Activated B cell treated with CpG ODN at 0.5 μM for 24 hours (primary cell): ENCODE data around the gene ZNF431. TPM values are rescaled to one million over a fixed set of nuclear protein-coding genes. Genes with fewer than 3 reads are reported as not detected.
"Not testable (repeated sequence)": the region's sequence is repeated elsewhere in the genome, so short reads cannot be mapped to it uniquely, and the experiment has no call there.

Experiments used
- ATAC-seq: fragments of 200-7000 bp; cut with Tn5 transposase; one replicate; pipeline ENCODE4 v1.10.0; 2021; ENCODE audit warnings: low read depth, mild to moderate bottlenecking, moderate library complexity
- CTCF ChIA-PET: fragments of 350-600 bp; sonication (Branson Sonifier 250); formaldehyde crosslinking; loops from one replicate; lab custom pipeline; 2021; ENCODE audit warnings: antibody characterized with exemption; lab: Charles Lee
- POLR2A ChIA-PET: fragments of 350-600 bp; sonication (Branson Sonifier 250); formaldehyde crosslinking; loops from one replicate; lab custom pipeline; 2021; ENCODE audit warnings: antibody characterized with exemption; lab: Charles Lee
- DNase-seq: peaks from one replicate; pipeline ENCODE4 v3.0.0; 2022
- H3K27ac Mint-ChIP-seq: one replicate; pipeline ENCODE4 v1.8.0; 2020; ENCODE audit warnings: mixed read lengths
- H3K27me3 Mint-ChIP-seq: one replicate; pipeline ENCODE4 v1.8.0; 2021; ENCODE audit warnings: mixed read lengths
- H3K36me3 Mint-ChIP-seq: one replicate; pipeline ENCODE4 v1.8.0; 2021; ENCODE audit warnings: low read depth, mixed read lengths
- H3K4me1 Mint-ChIP-seq: one replicate; pipeline ENCODE4 v1.8.0; 2021; ENCODE audit warnings: mixed read lengths
- H3K4me3 Mint-ChIP-seq: one replicate; pipeline ENCODE4 v1.8.0; 2020; ENCODE audit warnings: mild to moderate bottlenecking, mixed read lengths
- H3K9me3 Mint-ChIP-seq: one replicate; pipeline ENCODE4 v1.8.0; 2020; ENCODE audit warnings: mixed read lengths
- intact Hi-C: fragments of 100-400 bp; cut with micrococcal nuclease; formaldehyde crosslinking; loops from one replicate; pipeline ENCODE4 v1.15.1; 2024
- total RNA-seq: library from RNA; stranded (reverse); gene quantifications from 2 replicates; pipeline ENCODE4 v1.2.3, GENCODE V29; 2022
- TF ChIP-seq, protein P1 (sequence below): fragments of 200-600 bp; IDR thresholded peaks from one replicate; pipeline ENCODE4 v1.8.0; 2022; ENCODE audit warnings: antibody characterized with exemption, mild to moderate bottlenecking

The ZNF431 gene
- total RNA-seq, 1 donor from 2014 or later, result 34.9 TPM

GRCh38 chr19:21134934-21135366 lies 6.9 kb upstream of the ZNF431 start:
- DNase-seq (no peak), ATAC-seq (no peak)
- H3K4me3 Mint-ChIP-seq, result no peak overlapping the region
- CTCF ChIA-PET, result no interaction called here
- no peaks in the 10 kb centered on the region for H3K4me1 Mint-ChIP-seq
- POLR2A ChIA-PET, result no interaction called here
- H3K9me3 Mint-ChIP-seq, result peaks cover 4% of the 10 kb centered on the region
- H3K27ac Mint-ChIP-seq, result no peak overlapping the region
- TF ChIP-seq, protein P1, sequence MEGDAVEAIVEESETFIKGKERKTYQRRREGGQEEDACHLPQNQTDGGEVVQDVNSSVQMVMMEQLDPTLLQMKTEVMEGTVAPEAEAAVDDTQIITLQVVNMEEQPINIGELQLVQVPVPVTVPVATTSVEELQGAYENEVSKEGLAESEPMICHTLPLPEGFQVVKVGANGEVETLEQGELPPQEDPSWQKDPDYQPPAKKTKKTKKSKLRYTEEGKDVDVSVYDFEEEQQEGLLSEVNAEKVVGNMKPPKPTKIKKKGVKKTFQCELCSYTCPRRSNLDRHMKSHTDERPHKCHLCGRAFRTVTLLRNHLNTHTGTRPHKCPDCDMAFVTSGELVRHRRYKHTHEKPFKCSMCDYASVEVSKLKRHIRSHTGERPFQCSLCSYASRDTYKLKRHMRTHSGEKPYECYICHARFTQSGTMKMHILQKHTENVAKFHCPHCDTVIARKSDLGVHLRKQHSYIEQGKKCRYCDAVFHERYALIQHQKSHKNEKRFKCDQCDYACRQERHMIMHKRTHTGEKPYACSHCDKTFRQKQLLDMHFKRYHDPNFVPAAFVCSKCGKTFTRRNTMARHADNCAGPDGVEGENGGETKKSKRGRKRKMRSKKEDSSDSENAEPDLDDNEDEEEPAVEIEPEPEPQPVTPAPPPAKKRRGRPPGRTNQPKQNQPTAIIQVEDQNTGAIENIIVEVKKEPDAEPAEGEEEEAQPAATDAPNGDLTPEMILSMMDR, result no peak
- intact Hi-C loops, result no loop called here
- H3K36me3 Mint-ChIP-seq, result no peaks in the 10 kb centered on the region
- H3K27me3 Mint-ChIP-seq, result peaks cover 9% of the 10 kb centered on the region

DNA sequence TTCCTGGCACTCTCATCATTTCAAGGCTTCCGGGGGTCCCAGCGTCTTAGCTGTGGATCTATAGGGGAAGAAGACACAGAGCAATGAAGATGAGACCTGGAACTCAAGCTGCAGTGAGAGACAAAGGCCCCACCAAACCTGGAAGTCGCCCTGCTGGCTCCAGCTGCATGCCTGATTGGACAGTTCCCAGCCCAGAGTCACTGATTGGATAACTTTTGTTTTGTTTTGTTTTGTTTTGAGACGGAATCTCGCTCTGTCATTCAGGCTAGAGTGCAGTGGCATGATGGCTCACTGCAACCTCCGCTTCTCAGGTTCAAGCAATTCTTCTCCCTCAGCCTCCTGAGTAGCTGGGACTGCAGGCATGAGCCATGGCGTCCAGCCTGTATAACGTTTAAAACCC lies 6.4 kb upstream of the ZNF431 start:
- CTCF ChIA-PET, result no interaction called here
- TF ChIP-seq, protein P1, result no peak
- no peaks in the 10 kb centered on the region for H3K4me1 Mint-ChIP-seq
- ATAC-seq (no peak), DNase-seq (no peak)
- intact Hi-C loops, result no loop called here
- peaks cover 9% of the 10 kb centered on the region for H3K27me3 Mint-ChIP-seq
- peaks cover under 1% of the 10 kb centered on the region for H3K9me3 Mint-ChIP-seq
- H3K36me3 Mint-ChIP-seq, result no peaks in the 10 kb centered on the region
- H3K27ac Mint-ChIP-seq, result no peak overlapping the region
- POLR2A ChIA-PET, result no interaction called here
- H3K4me3 Mint-ChIP-seq, result no peak overlapping the region

GRCh38 chr19:21138130-21138529 lies 3.7 kb upstream of the ZNF431 start:
- intact Hi-C loops, result no loop called here
- Mint-ChIP-seq H3K27me3 (peaks cover 7% of the 10 kb centered on the region), H3K36me3 (peaks cover 8% of the 10 kb centered on the region), H3K4me3 (no peak overlapping the region), H3K4me1 (peaks cover 15% of the 10 kb centered on the region), H3K27ac (no peak overlapping the region), H3K9me3 (no peaks in the 10 kb centered on the region)
- TF ChIP-seq, protein P1, result no peak
- ChIA-PET POLR2A (interaction anchor here (0.6 kb wide), 1 partner anchor 345 kb away, joined by 3 read pairs; no protein-coding TSS in a partner anchor), CTCF (no interaction called here)
- no peak for ATAC-seq
- DNase-seq, result no peak

- Mint-ChIP-seq H3K4me3 (peak overlapping the region; percentile 38), H3K36me3 (peaks cover 34% of the 10 kb centered on the region), H3K4me1 (peaks cover 29% of the 10 kb centered on the region), H3K27ac (peak overlapping the region; percentile 30)
- DNase-seq, ATAC-seq, H3K9me3 Mint-ChIP-seq, H3K27me3 Mint-ChIP-seq, CTCF ChIA-PET: not testable (repeated sequence)
- POLR2A ChIA-PET, result interaction anchor here (1.0 to 2.4 kb wide), 11 partner anchors 59 to 1102 kb away, joined by 3 to 15 read pairs (median 11); partner anchors contain the start of genes ZNF429, ZNF430, ZNF66 and ZNF682
- intact Hi-C loops, result loop anchor here (1.0 to 10.0 kb wide), 12 partner anchors 58 to 716 kb away; partner anchors contain the start of genes ZNF100, ZNF43, ZNF430 and ZNF493
These were observed 834 bp upstream of the ZNF431 start for GRCh38 chr19:21141006-21141405.

DNA sequence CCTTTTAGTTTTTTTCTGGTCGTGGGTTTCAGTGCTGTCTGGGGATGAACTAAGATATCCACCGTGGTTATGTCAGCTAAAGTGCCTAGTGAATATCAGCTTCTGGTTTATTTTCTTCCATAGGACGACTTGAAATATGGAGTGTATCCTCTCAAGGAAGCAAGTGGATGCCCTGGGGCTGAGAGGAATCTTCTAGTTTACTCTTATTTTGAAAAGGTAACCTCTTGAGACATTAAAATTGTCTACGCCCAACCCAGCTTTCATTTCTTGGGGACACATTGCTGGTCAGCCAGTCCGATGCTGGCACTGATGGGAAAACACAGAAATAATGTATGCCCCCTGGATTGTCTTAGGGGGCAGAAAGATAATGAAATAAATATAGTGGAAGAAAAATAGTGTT lies 1.6 kb downstream of the ZNF431 start:
- ChIA-PET CTCF (interaction anchor here (0.6 kb wide), 1 partner anchor 46 kb away, joined by 4 read pairs; no protein-coding TSS in a partner anchor), POLR2A (interaction anchor here (2.2 to 2.4 kb wide), 2 partner anchors 144 to 362 kb away, joined by 11 to 15 read pairs; partner anchors contain the start of gene ZNF429)
- intact Hi-C loops, result loop anchor here (5.0 to 10.0 kb wide), 7 partner anchors 146 to 719 kb away; partner anchors contain the start of genes ZNF100, ZNF43, ZNF493 and ZNF66
- Mint-ChIP-seq H3K27me3 (no peaks in the 10 kb centered on the region), H3K27ac (no peak overlapping the region), H3K9me3 (no peaks in the 10 kb centered on the region), H3K4me3 (peak overlapping the region; percentile 56), H3K36me3 (peaks cover 54% of the 10 kb centered on the region), H3K4me1 (peaks cover 32% of the 10 kb centered on the region)
- TF ChIP-seq, protein P1, result no peak
- no peak for DNase-seq
- ATAC-seq, result no peak
